Neural cell (in vitro differentiated cells): ENCODE measurements around the gene CMTM8. TPM values are rescaled to one million over a fixed set of nuclear protein-coding genes. Genes with fewer than 3 reads are reported as not detected.

ENCODE experiments used
- H2AFZ ChIP-seq: fragments of 200-600, 300-800 bp; sonication (generic), shearing (Covaris generic); 2 replicates; pipeline ENCODE4 v1.6.0; 2014; ENCODE audit warnings: low read depth, mild to moderate bottlenecking, antibody characterized with exemption, low read length, moderate library complexity
- H3F3A ChIP-seq: fragments of 200-600 bp; shearing (Covaris generic); 2 replicates; pipeline ENCODE4 v1.6.1; 2016; ENCODE audit warnings: mild to moderate bottlenecking, moderate library complexity, mixed read lengths, antibody characterized with exemption, low read length; ENCODE audit not compliant: insufficient read depth, poor library complexity, severe bottlenecking
- H3K27ac ChIP-seq: fragments of 200-600, 300-800 bp; sonication (generic), shearing (Covaris generic); 2 replicates; pipeline ENCODE4 v1.5.1; 2014; ENCODE audit warnings: mild to moderate bottlenecking, low read length, moderate library complexity
- H3K27me3 ChIP-seq: fragments of 300-800, 200-600 bp; sonication (generic), shearing (Covaris generic); 2 replicates; pipeline ENCODE4 v1.6.0; 2014; ENCODE audit warnings: mild to moderate bottlenecking, low read depth, low read length, moderate library complexity; ENCODE audit not compliant: insufficient read depth
- H3K36me3 ChIP-seq: fragments of 300-800, 200-600 bp; sonication (generic), shearing (Covaris generic); 2 replicates; pipeline ENCODE4 v1.5.1; 2014; ENCODE audit warnings: mild to moderate bottlenecking, antibody characterized with exemption, low read length, moderate library complexity; ENCODE audit not compliant: insufficient read depth
- H3K4me2 ChIP-seq: fragments of 300-800, 200-600 bp; sonication (generic), shearing (Covaris generic); 2 replicates; pipeline ENCODE4 v1.6.0; 2014; ENCODE audit warnings: mild to moderate bottlenecking, low read length
- H3K4me3 ChIP-seq: fragments of 300-800, 200-600 bp; sonication (generic), shearing (Covaris generic); 2 replicates; pipeline ENCODE4 v1.5.1; 2014; ENCODE audit warnings: mild to moderate bottlenecking, low read length, moderate library complexity
- H3K79me2 ChIP-seq: fragments of 200-600 bp; shearing (Covaris generic); replicated peaks from 2 replicates; pipeline ENCODE4 v1.6.0; 2014; ENCODE audit warnings: mild to moderate bottlenecking, low read length, moderate library complexity; ENCODE audit not compliant: insufficient read depth
- H3K9ac ChIP-seq: fragments of 300-800, 200-600 bp; sonication (generic), shearing (Covaris generic); 2 replicates; pipeline ENCODE4 v1.6.1; 2016; ENCODE audit warnings: mild to moderate bottlenecking, low read length, mixed read lengths
- H3K9me2 ChIP-seq: fragments of 200-600 bp; shearing (Covaris generic); 2 replicates; pipeline ENCODE4 v1.6.1; 2016; ENCODE audit warnings: mild to moderate bottlenecking, low read length, mixed read lengths; ENCODE audit not compliant: insufficient read depth
- H3K9me3 ChIP-seq: fragments of 200-600, 300-800 bp; sonication (generic), shearing (Covaris generic); 2 replicates; pipeline ENCODE4 v1.6.1; 2016; ENCODE audit warnings: mild to moderate bottlenecking, mixed run types, low read length, moderate library complexity, mixed read lengths
- H4K20me1 ChIP-seq: fragments of 200-600 bp; shearing (Covaris generic); 2 replicates; pipeline ENCODE4 v1.6.1; 2016; ENCODE audit warnings: mild to moderate bottlenecking, mixed run types; ENCODE audit not compliant: insufficient read depth
- CTCF ChIP-seq: fragments of 450-650 bp; IDR thresholded peaks from 2 replicates; pipeline ENCODE4 v1.5.1; 2014; ENCODE audit warnings: antibody characterized with exemption, mild to moderate bottlenecking, moderate library complexity; ENCODE audit not compliant: poor library complexity, severe bottlenecking
- EP300 ChIP-seq: fragments of 450-650 bp; conservative IDR thresholded peaks from 2 replicates; pipeline ENCODE4 v1.6.1; 2014; ENCODE audit warnings: antibody characterized with exemption, mild to moderate bottlenecking, moderate library complexity; ENCODE audit not compliant: poor library complexity, severe bottlenecking
- EZH2 ChIP-seq: fragments of 200-600, 300-800 bp; shearing (Covaris generic), sonication (generic); IDR thresholded peaks from 2 replicates; pipeline ENCODE4 v1.6.1; 2014; ENCODE audit warnings: antibody characterized with exemption, low read length, borderline replicate concordance, mild to moderate bottlenecking; ENCODE audit not compliant: insufficient read depth, poor library complexity, severe bottlenecking
- MXI1 ChIP-seq: fragments of 450-650 bp; conservative IDR thresholded peaks from 2 replicates; pipeline ENCODE4 v1.6.1; 2014; ENCODE audit warnings: antibody characterized with exemption, mild to moderate bottlenecking; ENCODE audit not compliant: poor library complexity, severe bottlenecking
- POLR2AphosphoS5 ChIP-seq: IDR thresholded peaks from 2 replicates; pipeline ENCODE4 v1.6.1; 2012
- RAD21 ChIP-seq: fragments of 450-650 bp; conservative IDR thresholded peaks from 2 replicates; pipeline ENCODE4 v1.6.1; 2014; ENCODE audit warnings: antibody characterized with exemption, mild to moderate bottlenecking, moderate library complexity
- REST ChIP-seq: IDR thresholded peaks from 2 replicates; pipeline ENCODE4 v1.6.1; 2012; ENCODE audit warnings: borderline replicate concordance
- SMC3 ChIP-seq: fragments of 450-650 bp; conservative IDR thresholded peaks from 2 replicates; pipeline ENCODE4 v1.6.1; 2014; ENCODE audit warnings: antibody characterized with exemption, mild to moderate bottlenecking, moderate library complexity; ENCODE audit not compliant: poor library complexity
- TAF1 ChIP-seq: IDR thresholded peaks from 2 replicates; pipeline ENCODE4 v1.6.1; 2012; ENCODE audit warnings: low read depth
- polyA plus RNA-seq: library from polyadenylated mRNA; depleted of rRNA; stranded (reverse); fragments of >200 nt; gene quantifications from 2 replicates; pipeline ENCODE4 v1.2.3, GENCODE V29; 2014

CMTM8 gene
- polyA plus RNA-seq, 1 donor from 2014 or later = not detected

DNA sequence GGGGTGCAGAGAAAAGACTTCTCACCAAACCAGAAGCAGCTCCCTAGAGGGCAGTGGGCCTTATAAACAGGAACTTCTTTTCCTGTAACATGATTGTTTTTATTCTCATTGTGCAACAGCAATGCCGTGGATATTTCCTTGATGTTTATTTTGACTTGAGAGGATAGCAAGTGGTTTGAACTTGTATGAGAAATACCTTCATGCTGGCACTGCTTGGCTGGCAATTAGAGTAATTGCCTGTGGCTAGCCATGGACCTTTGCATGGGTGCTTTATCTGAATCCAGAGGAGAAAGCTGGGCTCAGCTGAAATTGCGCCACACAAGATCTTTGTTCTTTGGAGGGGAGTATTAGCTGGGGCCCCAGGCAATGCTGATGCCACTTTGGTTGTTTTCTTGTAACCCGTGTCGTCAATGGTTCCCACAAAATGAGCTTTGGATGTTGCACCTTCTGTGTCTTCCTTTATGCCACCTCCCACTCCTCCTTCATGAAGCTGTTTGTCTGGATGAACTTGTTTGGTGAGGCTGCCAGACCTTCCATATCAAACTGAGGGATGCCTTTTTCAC is 37.9 kb downstream of the CMTM8 start:
- H3K79me2 ChIP-seq = no peaks in the 10 kb centered on the region
- H3K27ac ChIP-seq = no peak overlapping the region
- H3K9me3 ChIP-seq = no peaks in the 10 kb centered on the region
- no peak for TF ChIP-seq REST
- no peak overlapping the region for H3K4me3 ChIP-seq
- no peaks in the 10 kb centered on the region for H3F3A ChIP-seq
- H3K4me2 ChIP-seq = no peak overlapping the region
- H4K20me1 ChIP-seq = no peaks in the 10 kb centered on the region
- H3K9ac ChIP-seq = no peak overlapping the region
- no peaks in the 10 kb centered on the region for H3K9me2 ChIP-seq
- H3K27me3 ChIP-seq = no peaks in the 10 kb centered on the region
- H3K36me3 ChIP-seq = no peaks in the 10 kb centered on the region
- H2AFZ ChIP-seq = no peak overlapping the region

- no peak for TF ChIP-seq TAF1
- H3K4me3 ChIP-seq = no peak overlapping the region
- H3K9me2 ChIP-seq = no peaks in the 10 kb centered on the region
These were observed 40.2 kb downstream of the CMTM8 start for GRCh38 chr3:32278714-32279113.

GRCh38 chr3:32280262-32280910 is 41.9 kb downstream of the CMTM8 start:
- no peaks in the 10 kb centered on the region for H4K20me1 ChIP-seq
- no peaks in the 10 kb centered on the region for H3F3A ChIP-seq
- no peak for TF ChIP-seq POLR2AphosphoS5
- no peak for TF ChIP-seq RAD21
- TF ChIP-seq SMC3 = no peak
- no peak for TF ChIP-seq CTCF
- no peak for TF ChIP-seq EP300
- no peak for TF ChIP-seq EZH2
- TF ChIP-seq REST = no peak
- no peak for TF ChIP-seq TAF1
- no peak for TF ChIP-seq MXI1
- no peaks in the 10 kb centered on the region for H3K9me3 ChIP-seq
- no peak overlapping the region for H3K27ac ChIP-seq
- no peaks in the 10 kb centered on the region for H3K36me3 ChIP-seq
- H3K79me2 ChIP-seq = no peaks in the 10 kb centered on the region
- H3K4me2 ChIP-seq = no peak overlapping the region
- no peak overlapping the region for H3K4me3 ChIP-seq
- H2AFZ ChIP-seq = no peak overlapping the region
- H3K9me2 ChIP-seq = no peaks in the 10 kb centered on the region
- H3K27me3 ChIP-seq = no peaks in the 10 kb centered on the region
- no peak overlapping the region for H3K9ac ChIP-seq

More at GRCh38 chr3:32278714-32279113, 40.2 kb downstream of the CMTM8 start:
- Histone ChIP-seq H3F3A (no peaks in the 10 kb centered on the region), H3K9ac (no peak overlapping the region), H3K9me3 (no peaks in the 10 kb centered on the region), H4K20me1 (no peaks in the 10 kb centered on the region), H3K27ac (no peak overlapping the region), H3K4me2 (no peak overlapping the region), H3K27me3 (no peaks in the 10 kb centered on the region), H2AFZ (no peak overlapping the region), H3K36me3 (no peaks in the 10 kb centered on the region), H3K79me2 (no peaks in the 10 kb centered on the region)
